Loucy (cell line): Measurements from ENCODE around the gene ITGA11.

Experiments used
- H2AFZ ChIP-seq: fragments of 200-600 bp; sonication (generic); 2 replicates; pipeline ENCODE4 v1.6.0; 2016; ENCODE audit warnings: antibody characterized with exemption, mild to moderate bottlenecking, low read length, moderate library complexity
- H3F3A ChIP-seq: fragments of 200-600 bp; 2 replicates; pipeline ENCODE4 v1.6.0; 2016; ENCODE audit warnings: antibody characterized with exemption, low read depth, mild to moderate bottlenecking
- H3K27me3 ChIP-seq: fragments of 200-600 bp; sonication (generic); 2 replicates; pipeline ENCODE4 v1.6.1; 2014; ENCODE audit warnings: low read length, mild to moderate bottlenecking; ENCODE audit not compliant: insufficient read depth, poor library complexity, severe bottlenecking
- H3K36me3 ChIP-seq: fragments of 200-600 bp; sonication (generic); 2 replicates; pipeline ENCODE4 v1.6.1; 2016; ENCODE audit warnings: low read length; ENCODE audit not compliant: insufficient read depth
- H3K4me1 ChIP-seq: fragments of 200-600 bp; sonication (generic); 2 replicates; pipeline ENCODE4 v1.5.1; 2014; ENCODE audit warnings: low read length, mild to moderate bottlenecking; ENCODE audit not compliant: insufficient read depth, poor library complexity, severe bottlenecking
- H3K4me2 ChIP-seq: fragments of 200-600 bp; sonication (generic); 2 replicates; pipeline ENCODE4 v1.6.0; 2014; ENCODE audit warnings: antibody characterized with exemption, low read length, low read depth, mild to moderate bottlenecking; ENCODE audit not compliant: poor library complexity, severe bottlenecking
- H3K4me3 ChIP-seq: fragments of 200-600 bp; sonication (generic); 2 replicates; pipeline ENCODE4 v1.5.1; 2014; ENCODE audit warnings: low read length, mild to moderate bottlenecking, mixed read lengths; ENCODE audit not compliant: poor library complexity, severe bottlenecking
- H3K79me2 ChIP-seq: fragments of 200-600 bp; sonication (generic); 2 replicates; pipeline ENCODE4 v1.6.1; 2014; ENCODE audit warnings: low read length; ENCODE audit not compliant: insufficient read depth
- H3K9ac ChIP-seq: fragments of 200-600 bp; sonication (generic); 2 replicates; pipeline ENCODE4 v1.6.0; 2014; ENCODE audit warnings: mild to moderate bottlenecking, low read depth, low read length, moderate library complexity; ENCODE audit not compliant: poor library complexity, severe bottlenecking
- H3K9me2 ChIP-seq: fragments of 200-600 bp; sonication (generic); replicated peaks from 2 replicates; pipeline ENCODE4 v1.6.1; 2016; ENCODE audit warnings: low read depth, low read length, mixed read lengths
- H3K9me3 ChIP-seq: fragments of 200-600 bp; sonication (generic); 2 replicates; pipeline ENCODE4 v1.6.1; 2014; ENCODE audit warnings: mild to moderate bottlenecking, antibody characterized with exemption, low read length, low read depth; ENCODE audit not compliant: insufficient read depth
- H4K20me1 ChIP-seq: fragments of 200-600 bp; sonication (generic); 2 replicates; pipeline ENCODE4 v1.6.0; 2014; ENCODE audit warnings: antibody characterized with exemption, low read length, mild to moderate bottlenecking; ENCODE audit not compliant: insufficient read depth, poor library complexity, severe bottlenecking
- CTCF ChIP-seq: fragments of 200-600 bp; sonication (generic); conservative IDR thresholded peaks from 2 replicates; pipeline ENCODE4 v1.5.1; 2014; ENCODE audit warnings: mild to moderate bottlenecking, antibody characterized with exemption, low read length
- EZH2phosphoT487 ChIP-seq: fragments of 200-600 bp; IDR thresholded peaks from 2 replicates; pipeline ENCODE4 v1.6.1; 2018; ENCODE audit warnings: antibody characterized with exemption, mild to moderate bottlenecking, moderate library complexity, borderline replicate concordance

ITGA11 gene

GRCh38 chr15:68303134-68303533 lies 128.8 kb downstream of the ITGA11 start:
- Histone ChIP-seq H3K4me2 (no peak overlapping the region), H3K79me2 (no peaks in the 10 kb centered on the region), H3K36me3 (no peaks in the 10 kb centered on the region), H3F3A (no peaks in the 10 kb centered on the region), H3K9ac (no peak overlapping the region), H3K9me3 (no peaks in the 10 kb centered on the region), H3K27me3 (no peaks in the 10 kb centered on the region), H4K20me1 (no peaks in the 10 kb centered on the region), H3K9me2 (no peaks in the 10 kb centered on the region), H3K4me3 (no peak overlapping the region), H3K4me1 (peaks cover 3% of the 10 kb centered on the region), H2AFZ (no peak overlapping the region)
- TF ChIP-seq EZH2phosphoT487 (no peak), CTCF (no peak)

GRCh38 chr15:68302729-68303128 lies 129.2 kb downstream of the ITGA11 start:
- H3K36me3 ChIP-seq: no peaks in the 10 kb centered on the region
- no peaks in the 10 kb centered on the region for H3K79me2 ChIP-seq
- no peak for TF ChIP-seq CTCF
- no peak for TF ChIP-seq EZH2phosphoT487
- no peaks in the 10 kb centered on the region for H3K27me3 ChIP-seq
- no peaks in the 10 kb centered on the region for H3K9me2 ChIP-seq
- no peaks in the 10 kb centered on the region for H3F3A ChIP-seq
- peaks cover 3% of the 10 kb centered on the region for H3K4me1 ChIP-seq
- no peak overlapping the region for H3K4me3 ChIP-seq
- no peaks in the 10 kb centered on the region for H4K20me1 ChIP-seq
- H3K9ac ChIP-seq: no peak overlapping the region
- no peak overlapping the region for H2AFZ ChIP-seq
- no peak overlapping the region for H3K4me2 ChIP-seq
- H3K9me3 ChIP-seq: no peaks in the 10 kb centered on the region

GRCh38 chr15:68301301-68301700 lies 130.7 kb downstream of the ITGA11 start:
- Histone ChIP-seq H3K9me2 (no peaks in the 10 kb centered on the region), H3K9ac (no peak overlapping the region), H3F3A (no peaks in the 10 kb centered on the region), H3K36me3 (no peaks in the 10 kb centered on the region), H3K4me3 (no peak overlapping the region), H3K4me1 (peaks cover under 1% of the 10 kb centered on the region), H2AFZ (no peak overlapping the region), H3K4me2 (no peak overlapping the region), H3K27me3 (no peaks in the 10 kb centered on the region), H4K20me1 (no peaks in the 10 kb centered on the region), H3K9me3 (no peaks in the 10 kb centered on the region), H3K79me2 (no peaks in the 10 kb centered on the region)
- TF ChIP-seq EZH2phosphoT487: no peak
- no peak for TF ChIP-seq CTCF
